ENCODE measurements around the gene TSPAN6.

TSPAN6 gene

GRCh38 chrX:100647739-100648138 is 11.1 kb upstream of the TSPAN6 start:
- 100% methylated on average over 1 of the region's 2 CpGs; no CpG with 5 or more reads in 1 of the 2 experiments for WGBS, 2 experiments (ENCODE audit: insufficient coverage in 2 of 2)
- Histone ChIP-seq H3K9me3 (ENCODE audit: control insufficient read depth, low read length) (no peaks in the 10 kb centered on the region), H3K27ac (ENCODE audit: low read depth, low read length, severe bottlenecking) (peak overlapping the region; percentile 16), H3K36me3 (ENCODE audit: control insufficient read depth, insufficient read depth, low read length) (peaks cover 12% of the 10 kb centered on the region), H3K4me1 (ENCODE audit: control insufficient read depth, insufficient read depth, low read length, poor library complexity, severe bottlenecking) (peaks cover 40% of the 10 kb centered on the region), H3K4me3 (ENCODE audit: extremely low read depth, insufficient read depth, low read length, poor library complexity, severe bottlenecking) (no peak overlapping the region)

GRCh38 chrX:100647095-100647494 is 10.5 kb upstream of the TSPAN6 start:
- Histone ChIP-seq H3K27ac (ENCODE audit: low read depth, low read length, severe bottlenecking) (peak overlapping the region; percentile 16), H3K36me3 (ENCODE audit: control insufficient read depth, insufficient read depth, low read length) (peaks cover 5% of the 10 kb centered on the region), H3K4me3 (ENCODE audit: extremely low read depth, insufficient read depth, low read length, poor library complexity, severe bottlenecking) (no peak overlapping the region), H3K4me1 (ENCODE audit: control insufficient read depth, insufficient read depth, low read length, poor library complexity, severe bottlenecking) (peaks cover 40% of the 10 kb centered on the region), H3K9me3 (ENCODE audit: control insufficient read depth, low read length) (no peaks in the 10 kb centered on the region)
- no CpG with 5 or more reads among the region's 1 CpG for WGBS, 2 experiments (ENCODE audit: insufficient coverage in 2 of 2)

GRCh38 chrX:100645106-100645505 is 8.5 kb upstream of the TSPAN6 start:
- 100% methylated on average over 2 of the region's 4 CpGs; no CpG with 5 or more reads in 1 of the 2 experiments for WGBS, 2 experiments (ENCODE audit: insufficient coverage in 2 of 2)

GRCh38 chrX:100643956-100644860 is 7.6 kb upstream of the TSPAN6 start, which contains the start of gene SRPX2:
Gene SRPX2, plus strand, starts transcription at chrX:100644199. Its CDS starts 2,124 bp downstream, at chrX:100646323.
- Histone ChIP-seq H3K9me3 (ENCODE audit: control insufficient read depth, low read length) (no peaks in the 10 kb centered on the region), H3K4me3 (ENCODE audit: extremely low read depth, insufficient read depth, low read length, poor library complexity, severe bottlenecking) (peak within 1 kb of the TSS; percentile 31), H3K27ac (ENCODE audit: low read depth, low read length, severe bottlenecking) (peak within 1 kb of the TSS; percentile 87), H3K4me1 (ENCODE audit: control insufficient read depth, insufficient read depth, low read length, poor library complexity, severe bottlenecking) (peaks cover 35% of the 10 kb centered on the region), H3K36me3 (ENCODE audit: control insufficient read depth, insufficient read depth, low read length) (no peaks in the 10 kb centered on the region)
- WGBS, 2 experiments (ENCODE audit: insufficient coverage in 2 of 2), result 62 to 75% methylated on average over 4 to 6 of the region's 11 CpGs

More at GRCh38 chrX:100645106-100645505, 8.5 kb upstream of the TSPAN6 start:
- Histone ChIP-seq H3K36me3 (ENCODE audit: control insufficient read depth, insufficient read depth, low read length) (no peaks in the 10 kb centered on the region), H3K27ac (ENCODE audit: low read depth, low read length, severe bottlenecking) (peak overlapping the region; percentile 87), H3K9me3 (ENCODE audit: control insufficient read depth, low read length) (no peaks in the 10 kb centered on the region), H3K4me3 (ENCODE audit: extremely low read depth, insufficient read depth, low read length, poor library complexity, severe bottlenecking) (peak overlapping the region; percentile 31), H3K4me1 (ENCODE audit: control insufficient read depth, insufficient read depth, low read length, poor library complexity, severe bottlenecking) (peaks cover 40% of the 10 kb centered on the region)

GRCh38 chrX:100643212-100643611 is 6.6 kb upstream of the TSPAN6 start:
- Histone ChIP-seq H3K4me3 (ENCODE audit: extremely low read depth, insufficient read depth, low read length, poor library complexity, severe bottlenecking) (no peak overlapping the region), H3K36me3 (ENCODE audit: control insufficient read depth, insufficient read depth, low read length) (no peaks in the 10 kb centered on the region), H3K27ac (ENCODE audit: low read depth, low read length, severe bottlenecking) (peak overlapping the region; percentile 87), H3K9me3 (ENCODE audit: control insufficient read depth, low read length) (no peaks in the 10 kb centered on the region), H3K4me1 (ENCODE audit: control insufficient read depth, insufficient read depth, low read length, poor library complexity, severe bottlenecking) (peaks cover 30% of the 10 kb centered on the region)
- 72 to 100% methylated on average over 3 to 4 of the region's 11 CpGs for WGBS, 2 experiments (ENCODE audit: insufficient coverage in 2 of 2)

GRCh38 chrX:100642290-100642689 is 5.7 kb upstream of the TSPAN6 start:
- H3K27ac ChIP-seq (ENCODE audit: low read depth, low read length, severe bottlenecking), result no peak overlapping the region
- H3K9me3 ChIP-seq (ENCODE audit: control insufficient read depth, low read length), result no peaks in the 10 kb centered on the region
- no peak overlapping the region for H3K4me3 ChIP-seq (ENCODE audit: extremely low read depth, insufficient read depth, low read length, poor library complexity, severe bottlenecking)
- H3K4me1 ChIP-seq (ENCODE audit: control insufficient read depth, insufficient read depth, low read length, poor library complexity, severe bottlenecking), result peaks cover 23% of the 10 kb centered on the region
- H3K36me3 ChIP-seq (ENCODE audit: control insufficient read depth, insufficient read depth, low read length), result no peaks in the 10 kb centered on the region
- WGBS, 2 experiments (ENCODE audit: insufficient coverage in 2 of 2), result 83% methylated on average over 1 of the region's 3 CpGs; no CpG with 5 or more reads in 1 of the 2 experiments

GRCh38 chrX:100635989-100636320 is 651 bp downstream of the TSPAN6 start:
- Histone ChIP-seq H3K4me1 (ENCODE audit: control insufficient read depth, insufficient read depth, low read length, poor library complexity, severe bottlenecking) (no peaks in the 10 kb centered on the region), H3K36me3 (ENCODE audit: control insufficient read depth, insufficient read depth, low read length) (peaks cover 28% of the 10 kb centered on the region), H3K27ac (ENCODE audit: low read depth, low read length, severe bottlenecking) (peak overlapping the region; percentile 72), H3K9me3 (ENCODE audit: control insufficient read depth, low read length) (no peaks in the 10 kb centered on the region), H3K4me3 (ENCODE audit: extremely low read depth, insufficient read depth, low read length, poor library complexity, severe bottlenecking) (peak overlapping the region; percentile 58)
- 0% methylated on average over 3 of the region's 8 CpGs; no CpG with 5 or more reads in 1 of the 2 experiments for WGBS, 2 experiments (ENCODE audit: insufficient coverage in 2 of 2)

GRCh38 chrX:100635040-100635439 is 1.6 kb downstream of the TSPAN6 start:
- Histone ChIP-seq H3K4me1 (ENCODE audit: control insufficient read depth, insufficient read depth, low read length, poor library complexity, severe bottlenecking) (no peaks in the 10 kb centered on the region), H3K9me3 (ENCODE audit: control insufficient read depth, low read length) (no peaks in the 10 kb centered on the region), H3K36me3 (ENCODE audit: control insufficient read depth, insufficient read depth, low read length) (peaks cover 35% of the 10 kb centered on the region), H3K4me3 (ENCODE audit: extremely low read depth, insufficient read depth, low read length, poor library complexity, severe bottlenecking) (peak overlapping the region; percentile 58), H3K27ac (ENCODE audit: low read depth, low read length, severe bottlenecking) (no peak overlapping the region)
- WGBS, 2 experiments (ENCODE audit: insufficient coverage in 2 of 2), result no CpG with 5 or more reads among the region's 5 CpGs

- 60% methylated on average over 1 of the region's 5 CpGs; no CpG with 5 or more reads in 1 of the 2 experiments for WGBS, 2 experiments (ENCODE audit: insufficient coverage in 2 of 2)
- no peaks in the 10 kb centered on the region for H3K9me3 ChIP-seq (ENCODE audit: control insufficient read depth, low read length)
- H3K4me3 ChIP-seq (ENCODE audit: extremely low read depth, insufficient read depth, low read length, poor library complexity, severe bottlenecking), result no peak overlapping the region
- H3K36me3 ChIP-seq (ENCODE audit: control insufficient read depth, insufficient read depth, low read length), result peaks cover 13% of the 10 kb centered on the region
- H3K27ac ChIP-seq (ENCODE audit: low read depth, low read length, severe bottlenecking), result no peak overlapping the region
- no peaks in the 10 kb centered on the region for H3K4me1 ChIP-seq (ENCODE audit: control insufficient read depth, insufficient read depth, low read length, poor library complexity, severe bottlenecking)
Observed at GRCh38 chrX:100625985-100626491, 10.6 kb downstream of the TSPAN6 start.

- Histone ChIP-seq H3K9me3 (ENCODE audit: control insufficient read depth, low read length) (no peaks in the 10 kb centered on the region), H3K36me3 (ENCODE audit: control insufficient read depth, insufficient read depth, low read length) (no peaks in the 10 kb centered on the region), H3K27ac (ENCODE audit: low read depth, low read length, severe bottlenecking) (no peak overlapping the region), H3K4me1 (ENCODE audit: control insufficient read depth, insufficient read depth, low read length, poor library complexity, severe bottlenecking) (no peaks in the 10 kb centered on the region), H3K4me3 (ENCODE audit: extremely low read depth, insufficient read depth, low read length, poor library complexity, severe bottlenecking) (no peak overlapping the region)
- 88 to 94% methylated on average over 2 of the region's 4 CpGs for WGBS, 2 experiments (ENCODE audit: insufficient coverage in 2 of 2)
Observed at GRCh38 chrX:100623001-100623400, 13.6 kb downstream of the TSPAN6 start.

GRCh38 chrX:100615005-100615404 is 21.6 kb downstream of the TSPAN6 start:
- Histone ChIP-seq H3K4me1 (ENCODE audit: control insufficient read depth, insufficient read depth, low read length, poor library complexity, severe bottlenecking) (no peaks in the 10 kb centered on the region), H3K4me3 (ENCODE audit: extremely low read depth, insufficient read depth, low read length, poor library complexity, severe bottlenecking) (no peak overlapping the region), H3K36me3 (ENCODE audit: control insufficient read depth, insufficient read depth, low read length) (no peaks in the 10 kb centered on the region), H3K9me3 (ENCODE audit: control insufficient read depth, low read length) (no peaks in the 10 kb centered on the region), H3K27ac (ENCODE audit: low read depth, low read length, severe bottlenecking) (no peak overlapping the region)
- WGBS, 2 experiments (ENCODE audit: insufficient coverage in 2 of 2), result no CpG with 5 or more reads among the region's 3 CpGs

Data from mesodermal cell (in vitro differentiated cells).